NCI-H510A (cell line): ENCODE results near the gene INPP5A.

Experiments
- DNase-seq: peaks from one replicate; lab custom pipeline; 2025; lab: John Stamatoyannopoulos, UW

Gene INPP5A

DNA sequence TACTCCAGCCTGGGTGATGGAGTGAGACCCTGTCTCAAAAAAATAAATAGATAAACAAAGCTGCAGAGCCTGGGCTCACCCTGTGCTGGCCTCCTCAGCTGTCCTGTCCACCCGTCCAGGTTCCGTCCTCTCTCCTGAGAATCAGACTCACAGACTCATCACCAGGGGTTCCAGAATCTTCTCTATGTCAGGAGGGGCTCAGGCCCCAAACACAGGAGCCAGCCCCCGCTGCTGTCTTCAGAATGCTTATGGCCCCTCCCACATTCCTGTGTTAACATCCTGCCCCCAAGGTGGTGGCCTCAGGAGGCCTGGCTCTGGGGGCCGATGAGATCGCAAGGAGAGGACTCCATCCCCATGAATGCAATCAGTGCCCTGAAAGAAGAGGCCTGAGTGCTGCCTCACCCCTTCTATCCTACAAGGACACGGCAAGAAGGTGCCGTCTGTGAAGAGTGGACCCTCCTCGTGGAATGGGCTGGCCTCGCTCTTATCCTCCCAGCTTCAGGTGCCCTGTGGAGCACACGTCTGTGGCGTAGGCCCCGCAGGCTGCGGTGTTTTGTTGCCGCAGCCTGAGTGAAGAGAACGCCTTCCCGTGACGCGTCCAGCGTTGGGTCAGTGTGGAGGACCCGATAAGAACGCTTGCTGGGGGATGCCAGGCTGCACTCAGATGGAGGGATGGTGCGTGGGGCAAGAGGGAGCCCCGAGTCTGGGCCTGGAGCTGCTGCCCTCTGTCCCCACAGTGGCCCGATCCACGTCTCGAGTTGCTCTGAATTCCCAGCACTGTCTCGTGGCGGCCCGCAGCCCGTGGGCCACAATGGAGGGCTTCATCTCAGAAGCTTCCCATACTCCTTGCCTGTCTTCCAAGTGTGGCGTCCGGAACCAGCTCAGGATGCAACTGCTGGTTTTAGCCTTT, 77.1 kb downstream of the INPP5A start:
- DNase-seq, result no peak

DNA sequence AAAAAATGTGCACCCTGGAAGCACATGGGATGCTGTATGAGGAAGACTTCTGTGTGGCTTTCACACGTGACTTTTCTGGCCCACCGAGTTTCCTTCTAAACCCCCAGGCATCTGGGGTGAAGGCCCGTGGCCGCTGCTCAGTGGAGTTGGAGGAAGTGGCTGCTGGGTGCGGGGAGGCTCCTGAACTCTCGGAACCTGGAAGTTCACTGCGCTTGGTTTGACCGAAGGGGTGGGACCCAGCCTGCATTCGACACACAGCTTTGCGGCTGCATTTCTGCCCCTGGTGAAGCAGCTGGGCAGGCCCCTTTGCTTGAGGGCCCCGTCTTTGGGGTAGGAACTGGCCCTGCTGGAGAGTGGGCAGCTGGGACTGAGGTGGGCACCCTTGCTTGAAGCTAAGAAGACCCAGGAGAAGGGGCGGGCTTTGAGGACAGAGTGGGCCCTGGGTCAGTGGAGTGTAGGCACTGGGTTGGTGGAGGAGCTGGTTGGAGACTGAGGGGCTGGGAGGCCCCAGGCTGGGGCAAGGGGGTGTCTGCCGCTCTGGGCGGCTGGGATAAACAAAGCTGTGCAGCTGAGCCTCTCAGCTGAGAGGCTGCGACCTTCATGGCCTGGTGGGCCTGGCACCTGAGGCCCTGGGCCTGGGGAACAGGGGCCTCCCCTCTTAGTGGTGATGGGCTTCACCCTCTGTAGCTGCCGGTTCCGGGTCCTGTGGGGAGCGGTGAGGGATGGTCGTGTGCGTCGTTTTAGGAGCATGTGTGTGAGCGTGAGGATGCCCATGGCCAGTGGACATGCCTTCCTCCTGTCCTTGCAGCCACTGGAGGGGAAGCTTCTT, 78.0 kb downstream of the INPP5A start:
- DNase-seq, result no peak

DNA sequence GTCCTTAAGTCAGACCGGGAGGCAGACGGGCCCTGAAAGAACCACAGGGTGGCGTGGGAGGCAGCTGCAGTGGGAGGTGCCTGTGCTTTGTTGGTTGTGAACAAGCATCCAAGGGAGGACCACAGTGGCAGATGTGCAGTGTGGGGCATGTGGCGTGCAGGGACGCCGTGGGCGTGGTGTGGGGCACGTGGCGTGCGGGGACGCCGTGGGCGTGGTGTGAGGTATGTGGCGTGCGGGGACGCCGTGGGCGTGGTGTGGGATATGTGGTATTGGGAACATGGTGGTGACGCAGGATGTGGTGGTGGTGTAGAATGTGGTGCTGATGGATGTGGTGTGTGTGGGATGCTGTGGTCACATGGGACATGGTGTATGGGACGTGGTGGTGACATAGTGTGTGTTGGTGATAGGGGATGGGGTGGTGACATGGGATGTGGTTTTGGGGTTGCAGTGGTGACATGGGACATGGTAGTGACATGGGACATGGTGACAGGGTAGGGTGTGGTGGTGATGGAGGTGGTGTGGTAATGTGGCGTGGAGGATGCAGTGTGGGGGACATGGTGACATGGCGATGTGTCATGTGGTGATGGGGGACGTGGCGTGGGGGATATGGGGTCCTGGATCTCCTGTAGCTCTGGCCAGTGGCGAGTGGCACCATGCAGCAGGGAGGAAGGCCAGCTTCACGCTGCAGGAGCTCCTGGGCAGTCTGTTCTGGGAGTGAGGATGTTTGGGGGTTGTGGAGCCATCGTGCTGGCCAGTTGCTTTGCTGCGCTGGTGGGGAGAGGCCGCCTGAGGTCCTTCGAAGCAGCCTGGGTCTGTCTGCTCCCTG, 78.8 kb downstream of the INPP5A start:
- DNase-seq, result no peak

DNA sequence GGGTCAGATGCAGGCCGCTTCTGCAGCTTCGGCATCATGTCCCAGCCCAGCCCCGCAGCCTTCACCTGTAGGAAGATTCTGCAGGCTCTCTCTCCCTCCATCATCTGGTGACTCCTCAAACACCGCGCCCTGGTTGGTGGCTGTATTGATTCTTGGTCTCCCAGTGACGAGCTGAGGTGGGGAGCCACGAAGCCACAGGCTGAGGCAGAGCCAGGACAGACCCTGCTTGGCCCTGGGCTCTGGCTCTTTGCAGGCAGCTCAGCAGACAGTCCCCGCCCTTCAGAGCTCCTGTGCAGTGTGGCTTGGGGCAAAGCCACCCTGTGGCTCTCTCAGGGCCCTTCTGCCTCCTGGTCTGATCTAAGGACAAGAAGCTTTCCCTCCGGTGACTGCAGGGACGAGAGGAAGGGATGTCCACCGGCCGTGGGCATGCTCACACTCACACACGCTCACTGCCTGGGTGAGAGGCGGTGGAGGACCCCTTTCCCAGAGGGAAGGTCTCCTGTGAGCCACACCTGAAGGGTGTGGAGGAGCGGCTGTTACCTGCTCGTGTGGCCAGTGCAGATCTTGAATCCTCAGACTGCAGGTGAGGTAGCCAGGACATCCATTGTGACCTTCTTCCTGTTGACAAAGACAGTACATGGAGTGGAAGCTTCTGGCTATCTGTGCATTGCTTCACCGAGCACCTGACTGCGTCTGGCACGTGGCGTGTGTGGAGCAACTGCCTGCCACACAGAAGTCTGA, 79.6 kb downstream of the INPP5A start:
- no peak for DNase-seq

DNA sequence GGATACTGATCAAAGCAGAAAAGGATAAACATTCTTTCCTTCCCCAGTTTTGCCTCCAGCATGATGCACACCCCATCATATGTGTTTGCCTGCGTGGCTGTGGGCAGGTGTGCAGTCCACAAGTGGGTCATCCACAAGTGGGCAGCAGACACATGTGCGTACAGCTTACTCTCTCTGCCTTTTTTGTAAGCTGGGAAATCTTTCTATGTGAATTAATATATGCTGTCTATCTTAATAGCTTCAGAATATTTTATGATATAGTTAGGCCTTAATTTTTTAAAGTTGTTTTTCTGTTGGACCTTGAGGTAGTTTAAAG, 80.1 kb downstream of the INPP5A start:
- no peak for DNase-seq

DNA sequence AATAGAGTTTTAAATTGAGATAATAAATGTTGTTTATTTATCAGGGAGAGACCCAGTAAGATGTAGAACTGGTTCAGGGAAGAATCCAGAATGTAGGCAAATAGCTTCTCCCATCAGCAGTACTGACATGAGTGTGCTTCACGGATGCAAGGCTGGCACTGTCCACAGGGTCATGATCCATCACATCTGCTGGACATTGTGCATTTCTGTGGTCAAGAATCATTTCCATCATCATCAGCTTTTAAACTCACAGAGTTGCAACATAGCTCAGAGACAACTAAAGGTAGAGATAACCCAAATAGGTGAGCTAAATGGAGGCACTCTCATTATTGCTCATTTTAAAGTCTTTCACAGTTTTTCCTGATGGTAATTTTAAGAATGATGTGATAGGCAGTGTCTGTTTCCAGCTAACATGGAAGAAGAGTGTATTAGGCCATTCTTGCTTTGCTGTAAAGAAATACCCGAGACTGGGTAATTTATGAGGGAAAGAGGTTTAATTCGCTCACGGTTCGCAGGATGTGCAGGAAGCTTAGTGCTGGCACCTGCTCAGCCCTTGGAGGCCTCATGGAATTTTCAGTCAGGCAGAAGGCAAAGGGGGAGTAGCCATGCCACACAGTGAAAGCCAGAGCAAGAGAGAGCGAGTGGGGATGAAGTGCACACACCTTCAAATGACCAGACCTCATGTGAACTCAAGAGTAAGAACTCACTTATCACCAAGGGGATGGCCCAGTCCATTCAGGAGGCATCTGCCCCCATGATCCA, 80.8 kb downstream of the INPP5A start:
- DNase-seq, result no peak

DNA sequence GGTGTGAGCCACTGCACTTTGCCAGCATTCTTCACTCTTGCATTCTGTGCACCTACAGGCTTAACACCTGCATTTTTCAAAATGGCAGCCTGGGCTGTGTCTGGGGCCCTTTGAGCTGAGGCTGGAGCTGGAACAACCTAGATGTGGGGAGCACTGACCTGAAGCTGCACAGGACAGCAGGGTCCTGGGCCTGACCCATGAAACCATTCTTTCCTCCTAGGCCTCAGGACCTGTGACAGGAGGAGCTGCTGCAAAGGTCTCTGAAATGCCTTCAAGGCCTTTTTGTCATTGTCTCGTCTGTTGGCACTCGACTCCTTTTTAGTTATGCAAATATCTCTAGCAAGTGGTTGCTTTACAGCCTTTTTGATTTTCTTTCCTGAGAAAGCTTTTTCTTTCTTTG, 82.3 kb downstream of the INPP5A start:
- DNase-seq, result no peak

DNA sequence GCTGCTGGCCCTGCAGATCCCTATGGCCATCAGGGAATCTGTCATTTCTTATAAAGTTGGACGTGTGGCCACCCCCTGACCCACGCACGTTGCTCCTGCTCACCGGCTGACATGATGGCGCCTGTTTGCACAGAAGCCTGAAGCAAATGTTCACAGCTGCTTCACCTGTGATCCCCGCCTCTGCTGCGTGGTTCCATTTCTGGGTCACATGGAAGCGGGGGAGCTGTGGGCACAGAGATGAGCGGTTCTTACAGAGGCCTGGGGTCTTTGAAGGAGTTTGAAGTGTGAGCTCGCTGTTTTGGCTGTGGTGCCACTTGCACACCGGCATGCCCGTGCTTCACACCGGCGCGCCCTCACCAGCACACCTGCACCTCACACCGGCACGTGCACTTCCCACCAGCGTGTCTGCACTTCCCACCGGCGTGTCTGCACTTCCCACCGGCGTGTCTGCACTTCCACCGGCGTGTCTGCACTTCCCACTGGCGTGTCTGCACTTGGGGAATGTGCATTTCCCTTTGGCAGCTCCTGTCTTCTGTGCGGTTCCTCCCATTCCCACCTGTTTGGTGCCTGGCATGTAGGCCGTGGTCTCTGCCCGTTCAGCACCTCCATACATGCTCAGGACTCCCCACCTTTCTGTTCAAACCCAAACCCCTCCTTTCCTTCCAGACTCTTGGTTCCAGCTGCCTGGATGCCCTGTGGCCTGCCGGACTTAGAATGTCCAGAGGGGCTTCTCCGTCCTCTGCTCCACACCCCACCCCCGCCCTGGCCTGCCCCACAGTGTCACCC, 86.7 kb downstream of the INPP5A start:
- no peak for DNase-seq

DNA sequence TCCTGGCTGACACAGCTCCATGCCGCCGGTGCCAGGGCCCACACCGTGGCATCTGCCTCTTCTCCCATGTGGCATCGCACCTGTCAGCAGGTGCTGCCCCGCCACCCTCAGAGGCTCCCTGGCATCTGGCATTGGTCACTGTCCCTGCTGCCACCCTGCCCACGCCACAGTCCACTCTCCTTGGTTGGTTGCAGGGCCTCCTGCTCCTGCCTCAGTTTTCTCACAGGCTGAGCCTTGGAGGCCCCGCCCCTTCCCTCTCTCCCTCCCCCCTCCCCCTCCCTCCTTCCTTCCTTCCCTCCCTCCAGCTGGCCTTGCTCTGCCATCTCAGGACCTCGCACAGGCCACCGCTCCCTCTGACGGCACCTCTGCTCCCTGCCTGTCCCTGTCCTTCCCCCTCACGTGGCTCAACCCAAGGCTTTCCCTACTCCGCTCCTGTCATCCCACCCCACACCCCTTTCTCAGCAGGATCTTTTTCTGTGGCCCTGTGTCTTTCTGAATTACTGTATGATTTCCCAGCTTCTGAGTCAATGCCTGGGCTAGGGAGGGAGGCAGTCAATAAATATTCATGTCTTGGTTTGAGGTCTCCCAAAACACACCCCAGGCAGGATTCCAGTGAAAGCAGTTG, 87.4 kb downstream of the INPP5A start:
- no peak for DNase-seq

DNA sequence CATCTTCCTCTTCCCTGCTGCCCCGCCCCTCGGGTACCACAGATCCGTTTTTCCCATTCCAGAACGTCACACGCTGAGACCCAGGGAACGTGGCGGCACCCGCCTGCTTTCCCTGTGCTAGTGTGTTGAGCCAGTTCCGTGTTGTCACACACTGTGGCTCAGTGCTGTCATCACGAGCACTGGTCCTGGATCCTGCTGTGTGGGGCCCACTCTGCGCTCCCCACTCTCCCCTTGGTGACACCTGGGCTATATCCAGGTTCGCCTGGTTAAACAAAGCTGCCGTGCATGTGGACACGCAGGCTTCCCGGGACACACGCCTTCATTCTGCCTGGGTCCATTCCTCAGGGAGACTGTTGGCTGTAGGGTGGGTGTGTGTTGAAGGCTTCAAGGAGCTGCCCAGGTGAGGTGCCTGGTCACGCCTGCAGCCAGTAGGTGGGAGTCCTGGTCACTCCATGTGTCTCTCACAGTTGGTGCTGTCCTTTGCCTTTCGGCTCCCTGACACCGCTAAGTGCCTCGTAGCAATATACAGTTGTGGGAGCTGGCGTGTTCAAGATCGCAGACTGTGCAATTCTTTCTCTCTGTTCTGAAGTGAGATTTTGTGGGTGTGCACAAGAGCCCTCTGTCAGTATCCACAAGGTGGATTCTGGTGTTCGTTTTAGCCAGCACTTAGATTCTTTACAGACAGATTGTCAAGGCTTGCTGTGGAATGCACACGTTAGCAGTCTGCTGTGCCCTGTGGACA, 88.6 kb downstream of the INPP5A start:
- no peak for DNase-seq

DNA sequence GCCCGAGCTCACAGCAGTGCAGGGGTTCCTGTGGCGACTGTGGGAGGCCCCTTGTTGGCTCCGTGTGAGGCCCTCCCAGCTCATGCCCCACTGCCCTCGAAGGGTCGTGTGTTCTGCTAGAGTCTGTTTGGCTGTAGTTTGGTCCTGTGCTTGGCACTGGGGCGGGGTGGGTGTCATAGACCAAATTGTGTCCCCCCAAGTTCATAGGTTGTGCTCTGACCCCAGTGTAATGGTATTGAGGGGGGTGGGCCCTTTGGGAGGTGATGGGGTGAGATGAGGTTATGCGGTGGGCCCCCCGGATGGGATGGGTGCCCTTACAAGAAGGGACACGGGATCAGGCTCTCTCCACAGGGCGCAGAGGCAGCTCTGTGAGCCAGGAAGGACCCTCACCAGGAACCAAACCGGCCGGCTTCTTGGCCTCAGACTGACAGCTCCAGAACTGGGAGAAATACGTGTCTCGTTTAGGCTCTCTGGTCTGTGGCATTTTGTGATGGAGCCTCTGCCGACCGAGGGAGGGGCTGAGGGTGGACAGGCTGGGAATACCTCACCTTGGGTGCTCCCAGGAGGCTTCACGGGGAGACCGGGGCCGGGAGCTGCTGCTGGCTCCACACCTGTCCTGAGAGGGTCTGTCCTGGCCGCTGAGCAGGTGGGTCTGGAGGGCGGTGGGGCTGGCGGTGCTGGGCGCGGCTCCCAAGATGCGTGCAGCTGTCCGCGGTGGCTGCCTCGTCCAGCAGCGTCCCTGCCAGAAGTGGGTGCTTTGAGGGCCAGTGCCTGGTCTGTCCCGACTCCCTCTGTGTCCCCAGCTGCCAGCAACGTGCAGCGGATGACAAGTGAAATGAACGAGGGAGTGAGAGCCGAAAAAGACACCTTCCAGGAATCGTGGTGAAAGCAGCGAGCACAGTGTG, 89.4 kb downstream of the INPP5A start:
- DNase-seq, result no peak

DNA sequence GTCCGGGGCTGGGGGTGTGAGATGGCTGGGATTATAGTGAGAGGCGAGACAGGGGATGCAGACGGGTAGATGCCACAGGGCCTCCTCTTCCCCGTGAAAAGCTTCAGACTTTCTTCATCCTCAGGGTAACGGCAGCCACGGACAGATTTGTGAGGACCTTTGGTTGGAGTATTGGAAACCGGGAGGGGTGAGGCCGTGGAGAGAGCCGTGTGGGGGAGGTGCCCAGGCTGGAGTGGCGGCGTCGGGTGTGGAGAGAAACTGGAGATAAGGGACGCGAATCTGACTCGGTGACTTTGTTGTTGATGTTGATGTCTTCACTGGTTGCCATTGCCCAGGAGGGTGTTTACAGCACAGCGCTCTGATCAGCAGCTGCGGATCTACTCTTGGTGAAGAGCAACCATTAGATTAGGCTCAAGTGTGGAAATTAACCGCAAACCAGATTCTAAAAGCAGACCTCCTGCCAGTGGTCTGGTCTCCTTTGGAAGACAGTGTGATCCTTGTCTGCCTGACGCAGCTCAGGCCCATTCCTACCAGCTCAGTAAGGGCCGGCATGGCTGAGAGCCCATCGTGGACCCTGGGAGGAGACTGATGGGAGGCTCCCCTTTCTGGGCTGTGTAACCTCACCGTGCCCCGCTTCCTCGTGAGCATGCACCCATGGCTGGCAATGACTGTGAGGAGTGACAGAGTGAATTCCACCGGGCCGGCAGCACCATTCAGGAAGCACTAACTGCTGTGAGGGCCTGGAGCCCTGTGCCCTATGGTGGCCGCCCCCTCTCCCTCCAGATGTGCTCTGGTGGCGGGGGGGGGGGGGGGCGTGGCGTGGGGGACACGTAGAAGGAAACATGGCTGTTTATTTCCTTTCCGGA, 90.3 kb downstream of the INPP5A start:
- DNase-seq, result no peak

DNA sequence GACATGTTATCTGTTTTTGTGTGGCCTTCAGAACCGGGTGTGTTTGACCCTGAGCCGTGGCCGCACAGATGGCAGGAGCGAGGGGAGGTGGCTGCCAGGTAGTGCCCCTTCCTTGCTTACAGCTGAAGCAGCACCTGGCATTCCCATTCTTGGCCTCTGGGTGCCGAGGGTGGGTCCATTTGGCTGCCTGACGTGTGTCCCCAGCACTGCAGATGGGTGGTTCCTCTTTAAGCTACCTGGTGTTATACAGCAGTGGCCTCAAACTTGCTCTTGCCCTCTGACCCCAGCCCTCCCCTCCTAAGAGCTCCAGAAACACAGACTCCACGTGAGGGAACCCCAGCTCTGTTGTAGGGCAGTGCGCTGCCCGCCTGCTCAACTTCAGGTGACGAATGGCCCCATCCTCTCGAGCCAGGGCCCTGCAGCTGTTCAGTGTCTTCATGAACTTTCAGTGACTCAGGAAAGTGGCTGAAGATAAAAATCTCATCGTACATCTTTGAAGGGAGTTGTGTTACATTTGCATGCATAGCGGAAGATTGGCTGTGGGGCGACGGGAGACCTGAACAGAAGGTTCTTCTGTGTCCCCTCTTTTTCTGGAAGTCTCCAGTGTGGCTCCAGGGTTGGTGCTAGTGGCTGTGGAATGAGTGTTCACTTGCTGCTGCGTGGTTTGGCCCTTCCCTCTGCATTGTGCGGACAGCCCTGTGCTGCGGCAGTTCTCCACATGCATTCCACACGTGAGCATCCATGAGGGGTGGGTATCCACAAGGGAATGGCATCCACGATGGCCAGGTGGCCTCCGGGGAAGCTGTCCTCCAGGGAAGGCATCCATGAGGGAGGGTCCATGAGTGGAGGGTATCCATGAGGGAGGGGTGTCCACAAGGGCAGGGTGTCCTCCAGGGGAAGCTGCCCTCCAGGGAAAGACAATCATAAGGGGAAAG, 91.6 kb downstream of the INPP5A start:
- no peak for DNase-seq

DNA sequence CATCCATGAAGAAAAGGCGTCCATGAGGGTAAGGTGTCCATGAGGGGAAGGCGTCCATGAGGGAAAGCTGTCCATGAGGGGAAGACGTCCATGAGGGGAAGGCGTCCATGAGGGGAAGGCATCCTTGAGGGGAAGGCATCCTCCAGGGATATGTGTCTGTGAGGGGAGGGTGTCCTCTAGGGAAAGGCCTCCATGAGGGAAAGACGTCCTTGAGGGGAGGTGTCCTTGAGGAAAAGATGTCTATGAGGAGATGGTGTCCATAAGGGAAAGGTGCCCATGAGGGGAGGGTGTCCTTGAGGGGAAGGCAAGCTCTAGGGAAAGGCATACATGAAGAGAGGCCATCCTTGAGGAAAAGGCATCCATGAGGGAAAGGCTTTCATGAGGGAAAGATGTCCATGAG, 92.6 kb downstream of the INPP5A start:
- DNase-seq, result no peak

DNA sequence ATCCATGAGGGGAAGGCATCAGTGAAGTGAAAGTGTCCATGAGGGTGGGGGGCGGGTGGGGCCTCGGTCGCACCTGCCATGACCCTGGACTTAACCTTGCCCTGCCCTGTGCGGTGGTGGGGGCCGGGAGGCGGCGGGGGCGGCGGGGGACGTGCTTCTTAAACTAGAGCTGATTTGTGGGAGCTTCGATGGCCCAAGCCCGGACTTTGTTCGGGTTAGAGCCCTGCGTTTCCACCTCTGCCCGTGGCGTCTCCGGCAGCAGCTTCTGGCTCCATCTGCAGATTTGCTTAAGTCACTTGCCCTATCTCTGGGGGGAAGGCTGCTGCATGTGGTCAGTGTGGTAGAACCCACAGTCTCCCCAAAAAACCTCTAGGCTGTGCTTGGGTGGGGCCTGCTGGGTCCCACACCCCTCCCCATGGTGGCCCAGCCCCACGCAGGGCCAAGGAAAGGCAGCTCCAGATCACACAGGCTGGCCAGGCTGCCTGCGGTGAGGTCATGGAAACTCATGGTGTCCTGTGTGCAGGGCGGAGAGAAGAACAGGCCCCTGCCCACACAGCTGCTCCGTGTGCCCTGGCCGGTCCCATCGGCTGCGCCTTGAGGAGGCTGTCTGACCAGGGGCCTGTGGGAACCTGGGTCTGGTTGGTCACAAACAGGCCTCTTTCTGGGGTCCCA, 93.2 kb downstream of the INPP5A start:
- DNase-seq, result no peak
